SK-N-SH (cell line): ENCODE results near the gene COL4A2. TPM values are rescaled to one million over a fixed set of nuclear protein-coding genes. Genes with fewer than 3 reads are reported as not detected.

Experiments used
- CTCF ChIA-PET: fragments of 300-600, 350-600 bp; formaldehyde crosslinking; extraction: SDS; loops from one replicate; lab custom pipeline; 2021; lab: Yijun Ruan, JAX
- POLR2A ChIA-PET: fragments of 350-600 bp; sonication (Branson Sonifier 250); formaldehyde crosslinking; extraction: SDS; loops from one replicate; lab custom pipeline; 2020; ENCODE audit warnings: antibody characterized with exemption, inconsistent platforms; lab: Yijun Ruan, JAX
- DNase-seq: peaks from one replicate; pipeline ENCODE4 v3.0.0; 2012
- H2AFZ ChIP-seq: fragments of 200-600 bp; sonication (generic); 2 replicates; pipeline ENCODE4 v1.8.1; 2016; ENCODE audit warnings: antibody characterized with exemption, mild to moderate bottlenecking, low read depth
- H3F3A ChIP-seq: fragments of 200-600 bp; sonication (generic); replicated peaks from 2 replicates; pipeline ENCODE3; 2016; ENCODE audit warnings: antibody characterized with exemption, mild to moderate bottlenecking; ENCODE audit not compliant: insufficient read depth
- H3K27ac ChIP-seq, 2 experiments: fragments of 200-500 bp in 1 of 2; fragments of 200-600 bp in 1 of 2; sonication (Bioruptor generic) in 1 of 2; sonication (generic), shearing (Covaris generic) in 1 of 2; 2 replicates each; pipeline versions ENCODE4 v1.5.1 to v1.6.1; 2014 to 2016; ENCODE audit warnings: low read depth in 2 of 2, inconsistent platforms in 1 of 2, low read length in 1 of 2, mild to moderate bottlenecking in 1 of 2, mixed read lengths in 1 of 2
- H3K27me3 ChIP-seq: fragments of 200-600 bp; sonication (generic), shearing (Covaris generic); 2 replicates; pipeline ENCODE4 v1.6.1; 2016; ENCODE audit warnings: mixed run types; ENCODE audit not compliant: insufficient read depth
- H3K36me3 ChIP-seq, 2 experiments: fragments of 200-500 bp in 1 of 2; fragments of 200-600 bp in 1 of 2; sonication (Bioruptor generic) in 1 of 2; sonication (generic) in 1 of 2; replicated peaks in 1 of 2; 2 replicates each; pipeline versions ENCODE3 to v1.5.1; 2014 to 2016; ENCODE audit warnings: low read length in 1 of 2, mild to moderate bottlenecking in 1 of 2; ENCODE audit not compliant: insufficient read depth in 2 of 2, control insufficient read depth in 1 of 2
- H3K4me1 ChIP-seq, 2 experiments: fragments of 200-500 bp in 1 of 2; fragments of 200-600 bp in 1 of 2; sonication (Bioruptor generic) in 1 of 2; sonication (generic), shearing (Covaris generic) in 1 of 2; 2 replicates each; pipeline versions ENCODE4 v1.5.1 to v1.6.1; 2014 to 2016; ENCODE audit warnings: low read depth in 1 of 2, low read length in 1 of 2, mixed run types in 1 of 2; ENCODE audit not compliant: insufficient read depth in 2 of 2, control insufficient read depth in 1 of 2
- H3K4me2 ChIP-seq: fragments of 200-600 bp; sonication (generic), shearing (Covaris generic); 2 replicates; pipeline ENCODE4 v1.6.1; 2017; ENCODE audit warnings: mixed run types
- H3K4me3 ChIP-seq, 2 experiments: fragments of 200-500 bp in 1 of 2; fragments of 200-600 bp in 1 of 2; sonication (Bioruptor generic) in 1 of 2; sonication (generic), shearing (Covaris generic) in 1 of 2; 2 replicates each; pipeline versions ENCODE4 v1.5.1 to v1.8.1; 2014 to 2016; ENCODE audit warnings: low read depth in 2 of 2, inconsistent platforms in 1 of 2, low read length in 1 of 2, mild to moderate bottlenecking in 1 of 2, mixed read lengths in 1 of 2, moderate library complexity in 1 of 2
- H3K79me2 ChIP-seq: fragments of 200-600 bp; sonication (generic); 2 replicates; pipeline ENCODE4 v1.8.1; 2017; ENCODE audit warnings: mild to moderate bottlenecking; ENCODE audit not compliant: insufficient read depth
- H3K9ac ChIP-seq: fragments of 200-600 bp; sonication (generic); 2 replicates; pipeline ENCODE4 v1.6.1; 2017; ENCODE audit warnings: mixed run types
- H3K9me2 ChIP-seq: fragments of 200-600 bp; sonication (generic); 2 replicates; pipeline ENCODE4 v1.6.1; 2017; ENCODE audit warnings: mixed run types
- H3K9me3 ChIP-seq: fragments of 200-600 bp; sonication (generic); 2 replicates; pipeline ENCODE4 v1.6.1; 2017; ENCODE audit warnings: mixed run types, mild to moderate bottlenecking, moderate library complexity
- H4K20me1 ChIP-seq: fragments of 200-600 bp; sonication (generic); 2 replicates; pipeline ENCODE4 v1.6.1; 2017; ENCODE audit warnings: mild to moderate bottlenecking, mixed run types; ENCODE audit not compliant: insufficient read depth
- CHD2 ChIP-seq: fragments of 150-350 bp; IDR thresholded peaks from 2 replicates; pipeline ENCODE4 v1.6.1; 2018; ENCODE audit warnings: low read length; ENCODE audit not compliant: partially characterized antibody
- ELF1 ChIP-seq: IDR thresholded peaks from 2 replicates; pipeline ENCODE4 v1.4.0; 2012
- EP300 ChIP-seq, 2 experiments: IDR thresholded peaks; 2 replicates each; pipeline versions ENCODE4 v1.4.0 to v1.6.1; 2012; ENCODE audit warnings: borderline replicate concordance in 1 of 2, low read depth in 1 of 2, low read length in 1 of 2
- FOXJ3 ChIP-seq: sonication (generic); formaldehyde crosslinking; IDR thresholded peaks from 2 replicates; pipeline ENCODE4 v1.5.1; 2020; ENCODE audit warnings: mild to moderate bottlenecking, missing genetic modification reagents
- FOXM1 ChIP-seq: IDR thresholded peaks from 2 replicates; pipeline ENCODE4 v1.4.0; 2012; ENCODE audit warnings: low read depth, mild to moderate bottlenecking
- GABPA ChIP-seq: IDR thresholded peaks from 2 replicates; pipeline ENCODE4 v1.4.0; 2012; ENCODE audit warnings: low read depth, mild to moderate bottlenecking
- JUND ChIP-seq: IDR thresholded peaks from 2 replicates; pipeline ENCODE4 v1.4.0; 2012
- MXI1 ChIP-seq: IDR thresholded peaks from 2 replicates; pipeline ENCODE4 v1.6.1; 2012; ENCODE audit warnings: mild to moderate bottlenecking, low read depth, low read length, improper control_type of control experiment
- NFIC ChIP-seq: IDR thresholded peaks from 2 replicates; pipeline ENCODE4 v1.4.0; 2012; ENCODE audit warnings: borderline replicate concordance
- POLR2AphosphoS5 ChIP-seq: IDR thresholded peaks from 2 replicates; pipeline ENCODE4 v1.6.1; 2012; ENCODE audit warnings: low read depth, low read length
- RAD21 ChIP-seq: IDR thresholded peaks from 2 replicates; pipeline ENCODE4 v1.6.1; 2012; ENCODE audit warnings: mild to moderate bottlenecking, low read length
- RFX5 ChIP-seq: IDR thresholded peaks from 2 replicates; pipeline ENCODE4 v1.6.1; 2012; ENCODE audit warnings: mild to moderate bottlenecking, improper control_type of control experiment, low read length
- TCF12 ChIP-seq: IDR thresholded peaks from 2 replicates; pipeline ENCODE4 v1.4.0; 2012
- WGBS: methylation state at CpG from one replicate; pipeline ENCODE4 v1.1.6; 2017; ENCODE audit warnings: low lambda C conversion rate; 5-methylcytosine and 5-hydroxymethylcytosine counted together
- polyA plus RNA-seq, 3 experiments: library from polyadenylated mRNA; depleted of rRNA; stranded (reverse); fragments of >200 nt; gene quantifications; 2 replicates each; pipeline ENCODE4 v1.2.3, GENCODE V29; 2012
- TF ChIP-seq, protein P1 (sequence below): IDR thresholded peaks from 2 replicates; pipeline ENCODE4; 2012
- TF ChIP-seq, protein P2 (sequence below): IDR thresholded peaks from 2 replicates; pipeline ENCODE4 v1.4.0; 2012; ENCODE audit warnings: low read depth, borderline replicate concordance
- TF ChIP-seq, protein P3 (sequence below): IDR thresholded peaks from 2 replicates; pipeline ENCODE4 v1.6.1; 2012; ENCODE audit warnings: mild to moderate bottlenecking, low read depth, low read length, moderate library complexity
- TF ChIP-seq, protein P4 (sequence below): IDR thresholded peaks from 2 replicates; pipeline ENCODE4 v1.4.0; 2012; ENCODE audit warnings: low read depth

Gene COL4A2
- polyA plus RNA-seq, 1 of the 3 experiments (the other 2 are of a cell fraction), result 137 TPM

DNA sequence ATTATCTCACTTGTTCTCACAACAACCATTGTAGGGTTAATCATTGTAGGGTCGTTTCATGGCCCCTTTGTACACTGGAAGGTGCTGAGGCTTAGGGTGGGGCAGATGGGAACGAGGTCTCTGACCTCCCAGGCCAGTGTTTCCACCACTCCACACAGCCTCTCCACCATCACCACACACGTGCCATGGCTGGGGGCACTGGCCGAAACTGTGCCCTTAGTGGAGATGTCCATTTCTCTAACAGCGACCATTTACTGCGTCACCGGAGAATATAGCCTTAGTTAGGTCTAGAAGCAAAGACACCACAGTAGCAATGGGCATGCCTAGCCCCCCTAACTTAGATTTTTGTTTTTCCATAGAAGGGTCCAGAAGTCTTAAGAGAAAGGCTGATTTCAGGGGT lies 36.6 kb upstream of the COL4A2 start:
- TF ChIP-seq FOXM1, result no peak
- TF ChIP-seq, protein P1, sequence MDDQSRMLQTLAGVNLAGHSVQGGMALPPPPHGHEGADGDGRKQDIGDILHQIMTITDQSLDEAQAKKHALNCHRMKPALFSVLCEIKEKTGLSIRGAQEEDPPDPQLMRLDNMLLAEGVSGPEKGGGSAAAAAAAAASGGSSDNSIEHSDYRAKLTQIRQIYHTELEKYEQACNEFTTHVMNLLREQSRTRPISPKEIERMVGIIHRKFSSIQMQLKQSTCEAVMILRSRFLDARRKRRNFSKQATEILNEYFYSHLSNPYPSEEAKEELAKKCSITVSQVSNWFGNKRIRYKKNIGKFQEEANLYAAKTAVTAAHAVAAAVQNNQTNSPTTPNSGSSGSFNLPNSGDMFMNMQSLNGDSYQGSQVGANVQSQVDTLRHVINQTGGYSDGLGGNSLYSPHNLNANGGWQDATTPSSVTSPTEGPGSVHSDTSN, result no peak
- no peak for TF ChIP-seq POLR2AphosphoS5
- no peak for TF ChIP-seq ELF1
- no peak for TF ChIP-seq JUND
- TF ChIP-seq, protein P2, sequence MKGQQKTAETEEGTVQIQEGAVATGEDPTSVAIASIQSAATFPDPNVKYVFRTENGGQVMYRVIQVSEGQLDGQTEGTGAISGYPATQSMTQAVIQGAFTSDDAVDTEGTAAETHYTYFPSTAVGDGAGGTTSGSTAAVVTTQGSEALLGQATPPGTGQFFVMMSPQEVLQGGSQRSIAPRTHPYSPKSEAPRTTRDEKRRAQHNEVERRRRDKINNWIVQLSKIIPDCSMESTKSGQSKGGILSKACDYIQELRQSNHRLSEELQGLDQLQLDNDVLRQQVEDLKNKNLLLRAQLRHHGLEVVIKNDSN, result no peak
- no peak for TF ChIP-seq RAD21
- TF ChIP-seq TCF12, result no peak
- TF ChIP-seq GABPA, result no peak
- no peak for TF ChIP-seq EP300 (IDR thresholded peaks at IDR 0.05; ENCODE audit: borderline replicate concordance in 1 of 2, low read depth in 1 of 2, low read length in 1 of 2)
- TF ChIP-seq NFIC, result no peak
- TF ChIP-seq CHD2, result no peak
- TF ChIP-seq RFX5, result no peak
- no peak for TF ChIP-seq FOXJ3
- TF ChIP-seq, protein P3, sequence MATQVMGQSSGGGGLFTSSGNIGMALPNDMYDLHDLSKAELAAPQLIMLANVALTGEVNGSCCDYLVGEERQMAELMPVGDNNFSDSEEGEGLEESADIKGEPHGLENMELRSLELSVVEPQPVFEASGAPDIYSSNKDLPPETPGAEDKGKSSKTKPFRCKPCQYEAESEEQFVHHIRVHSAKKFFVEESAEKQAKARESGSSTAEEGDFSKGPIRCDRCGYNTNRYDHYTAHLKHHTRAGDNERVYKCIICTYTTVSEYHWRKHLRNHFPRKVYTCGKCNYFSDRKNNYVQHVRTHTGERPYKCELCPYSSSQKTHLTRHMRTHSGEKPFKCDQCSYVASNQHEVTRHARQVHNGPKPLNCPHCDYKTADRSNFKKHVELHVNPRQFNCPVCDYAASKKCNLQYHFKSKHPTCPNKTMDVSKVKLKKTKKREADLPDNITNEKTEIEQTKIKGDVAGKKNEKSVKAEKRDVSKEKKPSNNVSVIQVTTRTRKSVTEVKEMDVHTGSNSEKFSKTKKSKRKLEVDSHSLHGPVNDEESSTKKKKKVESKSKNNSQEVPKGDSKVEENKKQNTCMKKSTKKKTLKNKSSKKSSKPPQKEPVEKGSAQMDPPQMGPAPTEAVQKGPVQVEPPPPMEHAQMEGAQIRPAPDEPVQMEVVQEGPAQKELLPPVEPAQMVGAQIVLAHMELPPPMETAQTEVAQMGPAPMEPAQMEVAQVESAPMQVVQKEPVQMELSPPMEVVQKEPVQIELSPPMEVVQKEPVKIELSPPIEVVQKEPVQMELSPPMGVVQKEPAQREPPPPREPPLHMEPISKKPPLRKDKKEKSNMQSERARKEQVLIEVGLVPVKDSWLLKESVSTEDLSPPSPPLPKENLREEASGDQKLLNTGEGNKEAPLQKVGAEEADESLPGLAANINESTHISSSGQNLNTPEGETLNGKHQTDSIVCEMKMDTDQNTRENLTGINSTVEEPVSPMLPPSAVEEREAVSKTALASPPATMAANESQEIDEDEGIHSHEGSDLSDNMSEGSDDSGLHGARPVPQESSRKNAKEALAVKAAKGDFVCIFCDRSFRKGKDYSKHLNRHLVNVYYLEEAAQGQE, result no peak
- no peak for TF ChIP-seq MXI1
- TF ChIP-seq, protein P4, sequence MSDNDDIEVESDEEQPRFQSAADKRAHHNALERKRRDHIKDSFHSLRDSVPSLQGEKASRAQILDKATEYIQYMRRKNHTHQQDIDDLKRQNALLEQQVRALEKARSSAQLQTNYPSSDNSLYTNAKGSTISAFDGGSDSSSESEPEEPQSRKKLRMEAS, result no peak
- Histone ChIP-seq H3K9me3 (no peaks in the 10 kb centered on the region), H3K27me3 (no peaks in the 10 kb centered on the region), H3K9ac (no peak overlapping the region), H3K36me3 (peaks cover 0 to 20% of the 10 kb centered on the region in 2 experiments), H3K79me2 (peaks cover 98% of the 10 kb centered on the region), H3K9me2 (no peaks in the 10 kb centered on the region), H4K20me1 (peaks cover 42% of the 10 kb centered on the region; the same call in 1 of the 2 replicates), H3K4me1 (peaks cover 0 to 34% of the 10 kb centered on the region in 2 experiments; a peak in 2 of 4 replicates), H3K4me3 (no peak overlapping the region), H3K27ac (no peak overlapping the region), H3F3A (peaks cover 6% of the 10 kb centered on the region), H3K4me2 (no peak overlapping the region), H2AFZ (no peak overlapping the region)
- WGBS, result 81% methylated on average over 7 of the region's 7 CpGs
- POLR2A ChIA-PET, result no interaction called here
- CTCF ChIA-PET, result interaction anchor here (1.1 to 3.5 kb wide), 3 partner anchors 13 to 141 kb away, joined by 3 to 14 read pairs (median 3); no protein-coding TSS in a partner anchor
- no peak for DNase-seq
